ENCODE results near the gene FMN1. TPM values are rescaled to one million over a fixed set of nuclear protein-coding genes. Genes with fewer than 3 reads are reported as not detected.

The FMN1 gene
- total and polyA plus RNA-seq, 10 of the 15 experiments (the other 5 are each of a cell fraction or from before 2014, with no cell fraction given): 0.05 to 0.16 (median 0.08) TPM; not detected in 4

- POLR2A ChIA-PET: no interaction called here
- RAD21 ChIA-PET (ENCODE audit: unreplicated experiment): no interaction called here
- in situ Hi-C loops (cut with MboI): no loop called here
- no peak overlapping the region for H3K9ac ChIP-seq (ENCODE audit: control insufficient read depth, insufficient read depth, low read length)
- CTCF ChIA-PET: interaction anchor here (1.2 kb wide), 1 partner anchor 9 kb away, joined by 4 read pairs; no protein-coding TSS in a partner anchor
- H3K4me2 ChIP-seq (ENCODE audit: control insufficient read depth, insufficient read depth): no peak overlapping the region
- H4K20me1 ChIP-seq (ENCODE audit: control insufficient read depth, insufficient read depth): no peaks in the 10 kb centered on the region
- H3K27me3 ChIP-seq (replicated peaks in 1 of 2; ENCODE audit: control insufficient read depth in 2 of 2, insufficient read depth in 2 of 2, low read length in 1 of 2): peaks cover 2% of the 10 kb centered on the region in 2 experiments; a peak in 2 of 4 replicates
- no peaks in the 10 kb centered on the region for H3K9me3 ChIP-seq (replicated peaks; ENCODE audit: control insufficient read depth, insufficient read depth, low read length)
- H3K4me3 ChIP-seq: no peak overlapping the region
- no peak overlapping the region for H3K27ac ChIP-seq (ENCODE audit: control insufficient read depth, insufficient read depth)
- FAIRE-seq: no peak
- TF ChIP-seq EED (IDR thresholded peaks at IDR 0.05; ENCODE audit: low read depth) (no peak), PRDM15 (CRISPR knock-in tag; IDR thresholded peaks at IDR 0.05) (no peak), PAX5 (IDR thresholded peaks at IDR 0.05; ENCODE audit: borderline replicate concordance, low read depth, low read length) (no peak), BRCA1 (IDR thresholded peaks at IDR 0.05; ENCODE audit: low read depth, low read length) (no peak), RB1 (IDR thresholded peaks at IDR 0.05; ENCODE audit: borderline replicate concordance) (no peak), NBN (IDR thresholded peaks at IDR 0.05) (no peak), IRF4 (IDR thresholded peaks at IDR 0.05; ENCODE audit: low read depth, low read length) (no peak), NR2C2 (IDR thresholded peaks at IDR 0.05; ENCODE audit: borderline replicate concordance, control insufficient read depth, insufficient read length, low read depth) (no peak), TCF3 (IDR thresholded peaks at IDR 0.05; ENCODE audit: borderline replicate concordance, insufficient read depth, low read depth, low read length) (no peak), SP1 (IDR thresholded peaks at IDR 0.05; ENCODE audit: low read depth, low read length) (no peak), NKRF (conservative IDR thresholded peaks at IDR 0.05) (no peak), BCL11A (IDR thresholded peaks at IDR 0.05; ENCODE audit: low read depth, low read length) (no peak), ZNF274 (IDR thresholded peaks at IDR 0.05; ENCODE audit: insufficient read depth, insufficient read length) (no peak), ZBTB11 (CRISPR knock-in tag; IDR thresholded peaks at IDR 0.05) (no peak)
- H2AFZ ChIP-seq (ENCODE audit: control insufficient read depth, low read depth, low read length): no peak overlapping the region
- intact Hi-C loops (cut with micrococcal nuclease; ENCODE audit: unreplicated experiment): no loop called here
- H3K4me1 ChIP-seq (ENCODE audit: control insufficient read depth, insufficient read depth, low read length): no peaks in the 10 kb centered on the region
- no peak for ATAC-seq
- no peaks in the 10 kb centered on the region for H3K36me3 ChIP-seq (ENCODE audit: control insufficient read depth in 2 of 2, insufficient read depth in 2 of 2, low read length in 1 of 2)
- BruUV-seq (replicated peaks): no TSS peak
- H3K79me2 ChIP-seq (ENCODE audit: control insufficient read depth, insufficient read depth, low read length): no peaks in the 10 kb centered on the region
- SMC1A ChIA-PET (ENCODE audit: uncharacterized antibody, unreplicated experiment): no interaction called here
- DNase-seq (ENCODE audit: low read depth, low spot score): no peak
Observed at GRCh38 chr15:33069161-33069560, 125.4 kb downstream of the FMN1 start.

Measured in GM12878 (cell line).